ENCODE measurements around the gene HADHA. TPM values are rescaled to one million over a fixed set of nuclear protein-coding genes. Genes with fewer than 3 reads are reported as not detected.

HADHA gene
- total and polyA plus RNA-seq, 2 experiments from 2014 or later: 154 to 223 TPM

GRCh38 chr2:26283606-26284005, 39.2 kb upstream of the HADHA start:
- Histone ChIP-seq H3K4me1 (ENCODE audit: low read depth) (no peaks in the 10 kb centered on the region), H3K36me3 (peaks cover 66% of the 10 kb centered on the region), H3K27ac (no peak overlapping the region), H3K4me3 (no peak overlapping the region), H3K27me3 (no peaks in the 10 kb centered on the region), H3K9me3 (ENCODE audit: low read depth) (no peaks in the 10 kb centered on the region)
- no peak for TF ChIP-seq CTCF (IDR thresholded peaks at IDR 0.05; ENCODE audit: low read depth, low read length)
- DNase-seq (ENCODE audit: low read depth in 1 of 2, low spot score in 1 of 2): no peak

GRCh38 chr2:26281226-26281625, 36.8 kb upstream of the HADHA start:
- H3K27ac ChIP-seq: no peak overlapping the region
- TF ChIP-seq CTCF (IDR thresholded peaks at IDR 0.05; ENCODE audit: low read depth, low read length): no peak

GRCh38 chr2:26279886-26280285, 35.5 kb upstream of the HADHA start:
- peaks cover 57% of the 10 kb centered on the region for H3K36me3 ChIP-seq

More at GRCh38 chr2:26281226-26281625, 36.8 kb upstream of the HADHA start:
- no peak overlapping the region for H3K4me3 ChIP-seq
- H3K4me1 ChIP-seq (ENCODE audit: low read depth): no peaks in the 10 kb centered on the region
- H3K36me3 ChIP-seq: peaks cover 65% of the 10 kb centered on the region
- no peak for DNase-seq (ENCODE audit: low read depth in 1 of 2, low spot score in 1 of 2)
- no peaks in the 10 kb centered on the region for H3K27me3 ChIP-seq
- no peaks in the 10 kb centered on the region for H3K9me3 ChIP-seq (ENCODE audit: low read depth)

GRCh38 chr2:26276484-26277227, 32.2 kb upstream of the HADHA start:
- Histone ChIP-seq H3K36me3 (peaks cover 38% of the 10 kb centered on the region), H3K27me3 (no peaks in the 10 kb centered on the region), H3K4me3 (no peak overlapping the region), H3K4me1 (ENCODE audit: low read depth) (peaks cover 9% of the 10 kb centered on the region), H3K9me3 (ENCODE audit: low read depth) (no peaks in the 10 kb centered on the region), H3K27ac (no peak overlapping the region)
- no peak for DNase-seq (ENCODE audit: low read depth in 1 of 2, low spot score in 1 of 2)
- no peak for TF ChIP-seq CTCF (IDR thresholded peaks at IDR 0.05; ENCODE audit: low read depth, low read length)

More at GRCh38 chr2:26279886-26280285, 35.5 kb upstream of the HADHA start:
- Histone ChIP-seq H3K27me3 (no peaks in the 10 kb centered on the region), H3K27ac (no peak overlapping the region), H3K4me1 (ENCODE audit: low read depth) (peaks cover 5% of the 10 kb centered on the region), H3K9me3 (ENCODE audit: low read depth) (no peaks in the 10 kb centered on the region), H3K4me3 (no peak overlapping the region)
- TF ChIP-seq CTCF (IDR thresholded peaks at IDR 0.05; ENCODE audit: low read depth, low read length): no peak
- DNase-seq (ENCODE audit: low read depth in 1 of 2, low spot score in 1 of 2): no peak

GRCh38 chr2:26274058-26274613, 29.7 kb upstream of the HADHA start:
- no peak overlapping the region for H3K27ac ChIP-seq
- no peaks in the 10 kb centered on the region for H3K27me3 ChIP-seq
- no peaks in the 10 kb centered on the region for H3K9me3 ChIP-seq (ENCODE audit: low read depth)
- TF ChIP-seq CTCF (IDR thresholded peaks at IDR 0.05; ENCODE audit: low read depth, low read length): no peak
- peaks cover 16% of the 10 kb centered on the region for H3K36me3 ChIP-seq
- DNase-seq (ENCODE audit: low read depth in 1 of 2, low spot score in 1 of 2): peak in 1 of 2 donors; percentile 98
- peaks cover 9% of the 10 kb centered on the region for H3K4me1 ChIP-seq (ENCODE audit: low read depth)
- no peak overlapping the region for H3K4me3 ChIP-seq
